Medulla oblongata (tissue), 1 donor: ENCODE measurements around the gene TRIM66.

Experiments
- DNase-seq: peaks from one replicate; pipeline ENCODE4 v3.0.0-alpha.2; 2015; ENCODE audit errors: extremely low spot score

The TRIM66 gene

GRCh38 chr11:8658321-8659057 is 24.0 kb downstream of the TRIM66 start:
- no peak for DNase-seq

DNA sequence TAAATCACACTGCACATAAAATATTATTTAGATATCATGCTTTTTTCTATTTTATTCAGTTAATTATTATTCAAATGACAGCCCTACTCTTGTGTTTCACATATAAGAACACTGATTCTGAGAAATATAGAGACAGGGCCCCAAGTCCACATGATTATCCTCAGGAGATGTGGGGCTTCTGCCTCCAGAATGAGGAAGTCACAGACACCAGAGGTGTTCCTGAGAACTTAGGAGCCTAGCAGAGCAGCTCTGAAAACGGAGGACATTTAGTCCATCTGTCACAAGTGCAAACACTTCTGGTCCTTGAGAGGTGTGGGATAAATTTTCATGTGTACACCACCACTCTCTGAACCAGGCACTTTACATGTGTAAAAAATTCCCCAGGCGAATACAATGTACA is 26.2 kb downstream of the TRIM66 start:
- DNase-seq, result no peak

DNA sequence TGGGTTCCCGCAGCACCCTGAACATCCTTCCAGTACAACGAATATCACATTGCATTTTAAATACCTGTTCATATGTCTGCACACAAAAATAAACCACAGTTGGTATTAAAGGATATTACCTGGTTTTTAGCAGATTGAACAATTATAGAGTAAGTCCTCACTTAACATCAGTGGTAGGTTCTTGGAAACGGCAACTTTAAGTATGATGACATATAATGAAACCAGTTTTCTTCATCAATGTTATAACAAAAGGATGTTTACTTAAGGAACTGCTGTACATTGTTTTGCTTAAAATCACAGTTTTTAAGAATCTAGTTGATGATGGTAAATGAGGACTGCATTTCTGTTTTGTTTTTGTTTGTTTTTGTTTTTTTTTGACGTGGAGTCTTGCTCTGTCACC is 28.0 kb downstream of the TRIM66 start:
- no peak for DNase-seq

GRCh38 chr11:8652140-8652539 is 30.3 kb downstream of the TRIM66 start:
- no peak for DNase-seq

DNA sequence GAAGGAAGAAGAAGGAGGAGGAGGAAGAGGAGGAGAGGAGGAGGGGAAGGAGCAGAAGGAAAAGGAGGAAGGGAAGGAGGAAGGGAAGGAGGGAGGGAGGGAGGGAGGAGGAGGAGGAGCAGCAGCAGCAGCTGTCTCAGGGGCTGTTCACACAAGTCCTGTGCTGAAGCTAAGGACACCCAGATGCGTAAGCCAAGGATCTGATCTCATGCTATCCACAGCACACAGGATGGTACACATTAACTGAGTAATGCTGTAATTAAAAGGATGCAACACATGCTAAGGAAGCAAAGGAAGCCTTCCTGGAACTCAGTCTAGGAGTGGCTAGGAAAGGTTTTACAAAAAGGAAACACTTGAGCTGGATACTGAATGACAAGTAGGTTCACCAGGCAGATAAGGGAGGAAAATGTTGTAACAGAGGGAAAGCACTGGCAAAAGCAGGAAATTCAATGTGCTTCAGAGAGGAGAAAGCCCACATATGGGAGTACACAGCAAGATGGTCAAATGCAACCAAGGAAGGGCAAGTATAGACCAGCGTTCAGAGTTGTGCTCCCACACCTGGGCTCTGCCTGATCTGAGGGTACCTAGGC is 32.0 kb downstream of the TRIM66 start:
- no peak for DNase-seq

- DNase-seq, result no peak
These were observed 33.1 kb downstream of the TRIM66 start for GRCh38 chr11:8649361-8649760.

GRCh38 chr11:8646873-8647272 is 35.6 kb downstream of the TRIM66 start:
- no peak for DNase-seq

DNA sequence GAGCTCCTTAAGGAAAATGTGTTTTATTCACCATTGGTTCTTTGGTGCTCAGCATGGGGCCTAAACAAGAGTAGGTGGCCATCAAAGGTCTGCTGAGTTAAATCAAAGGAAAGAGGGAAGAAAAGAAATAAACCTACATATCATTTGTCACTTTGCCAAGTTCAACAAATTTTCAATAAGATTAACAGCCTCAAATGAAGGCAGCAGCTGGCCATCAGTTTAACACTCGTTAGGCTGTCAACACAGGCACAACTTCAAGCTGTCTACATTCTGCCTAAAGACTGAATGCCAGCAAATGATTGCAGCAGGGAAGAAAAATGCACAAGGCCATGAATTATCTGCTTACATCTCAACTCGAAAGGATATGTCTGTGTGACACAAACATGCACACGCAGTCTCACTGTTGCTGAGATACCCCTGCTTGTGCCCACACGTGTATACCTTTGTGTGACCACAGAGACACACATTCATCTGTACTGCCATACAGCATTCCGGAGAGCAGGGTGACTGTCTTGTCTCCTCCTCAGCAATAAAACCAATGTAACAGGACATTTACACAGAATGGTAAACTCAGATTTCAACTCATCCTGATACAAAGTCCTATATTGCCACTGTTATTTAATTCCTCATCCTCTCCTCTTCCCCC is 40.1 kb downstream of the TRIM66 start:
- DNase-seq, result no peak

- no peak for DNase-seq
These were observed 41.1 kb downstream of the TRIM66 start for GRCh38 chr11:8641332-8641731.

GRCh38 chr11:8640267-8640906 is 42.1 kb downstream of the TRIM66 start:
- no peak for DNase-seq

- no peak for DNase-seq
These were observed 42.8 kb downstream of the TRIM66 start for GRCh38 chr11:8639655-8640054.

GRCh38 chr11:8638300-8638699 is 44.2 kb downstream of the TRIM66 start:
- DNase-seq, result no peak

- no peak for DNase-seq
These were observed 46.3 kb downstream of the TRIM66 start for GRCh38 chr11:8636127-8636526.

DNA sequence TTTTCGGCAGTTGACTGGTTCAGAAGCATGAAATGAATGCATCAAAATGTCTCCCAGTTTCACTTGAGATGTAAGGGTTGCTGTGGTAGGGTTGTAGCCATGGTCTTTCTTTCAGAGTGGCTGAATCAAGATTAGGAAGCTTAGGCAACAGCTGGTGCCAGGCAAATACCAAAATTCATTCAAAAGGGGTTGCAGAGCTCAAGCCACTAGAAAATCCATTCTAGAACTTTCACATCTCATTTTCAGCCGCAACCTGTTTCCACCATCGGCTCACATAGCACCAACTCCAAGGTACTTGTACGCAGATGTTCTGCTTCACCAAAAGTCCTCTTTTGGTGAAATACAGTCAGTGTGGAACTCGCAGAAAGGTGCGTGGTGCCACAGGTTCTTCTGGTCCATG is 48.0 kb downstream of the TRIM66 start:
- DNase-seq, result no peak

DNA sequence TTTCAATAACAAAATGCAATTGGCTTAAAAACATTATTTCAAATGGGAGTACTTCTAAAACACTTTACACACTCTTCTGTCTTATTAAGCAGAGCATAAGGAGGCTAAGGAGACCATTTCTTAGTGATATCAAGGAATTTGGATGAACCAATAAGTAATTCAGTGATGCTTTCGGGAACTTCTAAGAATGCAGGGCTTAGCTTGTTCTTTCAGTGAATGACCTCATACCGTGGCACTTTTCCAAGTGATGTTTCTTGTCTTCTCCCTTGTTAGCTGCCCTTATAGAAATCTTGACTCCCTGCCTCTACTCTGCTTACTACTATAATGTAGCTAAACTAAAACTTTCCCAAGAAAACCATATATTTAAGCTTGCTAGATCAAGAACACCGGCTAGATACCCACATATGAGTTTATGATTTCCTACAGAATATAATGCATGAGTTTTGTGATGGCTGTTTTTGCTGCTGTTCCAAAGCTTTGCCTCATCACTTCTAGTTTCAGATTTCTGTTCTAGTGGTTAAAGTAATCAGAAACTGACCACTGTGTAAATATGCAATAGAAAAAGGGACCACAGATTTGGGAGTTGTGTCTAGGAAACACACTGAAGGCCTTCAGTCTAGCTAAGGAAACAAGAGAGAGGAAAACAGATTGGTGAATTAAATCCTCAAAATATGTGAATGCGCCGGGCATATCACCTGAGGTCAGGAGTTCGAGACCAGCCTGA is 50.9 kb downstream of the TRIM66 start:
- peak; percentile 18 for DNase-seq

- DNase-seq, result no peak
These were observed 57.8 kb downstream of the TRIM66 start for GRCh38 chr11:8624698-8625097.

DNA sequence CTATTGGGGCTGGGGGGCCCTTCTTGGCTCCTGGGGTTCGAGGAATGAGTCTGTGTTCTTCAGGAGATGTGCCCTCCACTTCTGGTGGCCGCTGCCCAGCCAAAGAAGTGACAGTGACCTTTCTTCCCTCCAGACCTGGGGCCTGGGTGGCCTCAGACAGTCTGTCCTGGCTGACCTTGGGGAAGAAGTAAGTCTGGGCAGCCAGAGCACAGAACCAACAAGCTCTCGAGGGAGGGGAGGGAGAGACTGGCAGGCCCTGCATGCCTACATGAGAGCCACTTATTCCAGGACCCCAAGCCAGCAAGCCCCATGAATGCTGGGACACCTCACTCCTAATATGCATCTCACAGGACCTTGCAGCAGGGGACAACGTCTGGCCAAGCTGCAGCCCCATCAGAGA is 61.3 kb downstream of the TRIM66 start:
- no peak for DNase-seq

DNA sequence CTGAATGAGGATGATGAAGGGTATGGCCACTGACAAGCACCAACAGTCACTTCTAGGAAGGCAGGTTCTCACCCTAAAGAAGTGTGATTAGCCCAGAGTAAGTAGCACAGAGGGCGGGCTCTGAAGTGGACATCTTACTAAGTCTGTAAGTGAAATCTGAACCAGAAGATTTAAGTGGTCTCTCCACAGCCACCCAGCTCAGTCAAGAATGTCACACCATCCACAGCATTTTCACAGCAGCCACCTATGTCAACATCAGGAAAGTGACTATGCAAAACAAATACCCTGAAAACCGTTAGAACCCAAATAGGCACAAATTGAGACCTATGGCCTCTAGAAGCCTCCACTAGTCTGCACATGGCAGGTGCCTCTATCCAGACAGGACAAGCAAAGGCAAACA is 65.4 kb downstream of the TRIM66 start:
- no peak for DNase-seq

- no peak for DNase-seq
These were observed 67.0 kb downstream of the TRIM66 start for GRCh38 chr11:8615291-8616032.

DNA sequence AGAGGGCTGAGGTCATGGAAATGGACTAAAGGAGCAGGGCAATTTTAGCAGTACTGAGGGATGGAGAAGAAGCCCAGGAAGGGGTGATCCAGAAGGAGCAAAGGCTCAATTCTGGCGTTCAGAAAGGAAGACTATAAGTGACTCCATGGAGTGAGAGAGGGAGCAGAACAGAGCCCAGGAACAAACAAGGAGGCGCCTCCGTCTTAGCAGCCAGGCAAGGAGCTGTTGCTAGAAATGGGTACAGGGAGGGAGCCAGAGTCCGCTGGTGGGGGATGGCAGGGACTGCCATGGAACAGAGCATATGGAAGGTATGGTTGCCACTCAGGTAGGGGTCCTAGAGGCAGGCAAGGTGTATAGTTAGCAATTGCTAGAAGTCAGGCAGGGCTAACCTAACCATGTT is 68.0 kb downstream of the TRIM66 start:
- no peak for DNase-seq

DNA sequence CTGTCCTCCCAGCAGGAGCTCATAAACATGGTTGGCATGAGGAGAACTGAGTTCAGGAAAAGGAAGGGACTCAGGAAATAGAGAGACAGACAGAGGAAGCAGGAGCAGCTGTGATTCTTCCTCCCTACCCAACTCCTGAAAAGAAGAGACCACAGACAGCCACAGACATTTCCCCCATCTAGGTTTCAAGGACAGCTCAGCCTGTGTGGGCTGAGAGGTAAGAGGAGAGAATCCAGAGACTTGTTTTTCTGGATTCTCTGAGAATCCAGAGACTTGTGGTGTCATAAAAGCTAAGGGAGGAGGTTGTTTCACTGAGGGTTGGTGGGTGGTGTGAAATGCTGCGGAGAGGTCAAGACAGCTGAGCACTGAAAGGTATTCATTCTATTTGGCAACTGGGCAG is 69.4 kb downstream of the TRIM66 start:
- DNase-seq, result no peak
